Liver (tissue), 9 donors: ENCODE data around the gene RPP21. TPM values are rescaled to one million over a fixed set of nuclear protein-coding genes. Genes with fewer than 3 reads are reported as not detected.

ENCODE experiments used
- DNase-seq: peaks from one replicate; pipeline ENCODE4 v3.0.0-alpha.2; 2017; ENCODE audit warnings: low spot score
- H3K27ac ChIP-seq, 2 donors: one replicate each; pipeline ENCODE4 v1.7.0; 2013; ENCODE audit warnings: inconsistent platforms in 2 of 2, low read length in 2 of 2, control low read depth in 1 of 2, low read depth in 1 of 2, mild to moderate bottlenecking in 1 of 2
- H3K27me3 ChIP-seq, 4 donors: one replicate each; pipeline versions ENCODE4 v1.6.1 to v1.7.0; 2013; ENCODE audit warnings: low read length in 3 of 4, inconsistent platforms in 1 of 4, mild to moderate bottlenecking in 1 of 4, moderate library complexity in 1 of 4; ENCODE audit not compliant: control insufficient read depth in 4 of 4, insufficient read depth in 4 of 4
- H3K36me3 ChIP-seq, 4 donors: one replicate each; pipeline versions ENCODE4 v1.6.1 to v1.7.0; 2013; ENCODE audit warnings: low read length in 3 of 4, mild to moderate bottlenecking in 3 of 4, low read depth in 1 of 4, moderate library complexity in 1 of 4; ENCODE audit not compliant: control insufficient read depth in 4 of 4, insufficient read depth in 3 of 4
- H3K4me1 ChIP-seq, 4 donors: one replicate each; pipeline versions ENCODE4 v1.6.1 to v1.7.0; 2013; ENCODE audit warnings: low read length in 3 of 4, mild to moderate bottlenecking in 3 of 4, moderate library complexity in 1 of 4; ENCODE audit not compliant: control insufficient read depth in 4 of 4, insufficient read depth in 4 of 4
- H3K4me3 ChIP-seq, 3 donors: one replicate each; pipeline versions ENCODE4 v1.6.1 to v1.7.0; 2013; ENCODE audit warnings: low read length in 3 of 3, control low read depth in 1 of 3, low read depth in 1 of 3, mild to moderate bottlenecking in 1 of 3
- H3K9ac ChIP-seq, 2 donors: one replicate each; pipeline ENCODE4 v1.7.0; 2013; ENCODE audit warnings: low read length in 2 of 2, mild to moderate bottlenecking in 2 of 2, moderate library complexity in 2 of 2, control low read depth in 1 of 2, low read depth in 1 of 2
- H3K9me3 ChIP-seq, 4 donors: one replicate each; pipeline versions ENCODE4 v1.6.1 to v1.7.0; 2013; ENCODE audit warnings: low read length in 3 of 4; ENCODE audit not compliant: control insufficient read depth in 4 of 4
- ATF3 ChIP-seq: IDR thresholded peaks from 2 replicates; pipeline ENCODE4 v1.6.1; 2016; ENCODE audit warnings: antibody characterized with exemption
- CTCF ChIP-seq: fragments of 150-350 bp; IDR thresholded peaks from 2 replicates; pipeline ENCODE4 v1.5.1; 2017; ENCODE audit warnings: improper control_type of control experiment, low read depth, low read length; ENCODE audit not compliant: missing input control
- EGR1 ChIP-seq, 2 donors: IDR thresholded peaks; 2 replicates each; pipeline ENCODE4 v1.6.1; 2016 to 2018; ENCODE audit warnings: antibody characterized with exemption in 2 of 2, low read depth in 2 of 2
- FOXA1 ChIP-seq: IDR thresholded peaks from 2 replicates; pipeline ENCODE4 v1.6.1; 2016; ENCODE audit warnings: antibody characterized with exemption
- FOXA2 ChIP-seq: IDR thresholded peaks from 2 replicates; pipeline ENCODE4 v1.6.1; 2016; ENCODE audit warnings: antibody characterized with exemption
- GABPA ChIP-seq, 2 donors: IDR thresholded peaks in 1 of 2; conservative IDR thresholded peaks in 1 of 2; 2 replicates each; pipeline ENCODE4 v1.6.1; 2016; ENCODE audit warnings: antibody characterized with exemption in 2 of 2, mild to moderate bottlenecking in 1 of 2, moderate library complexity in 1 of 2
- HNF4A ChIP-seq, 2 donors: conservative IDR thresholded peaks; 2 replicates each; pipeline ENCODE4 v1.6.1; 2016; ENCODE audit warnings: antibody characterized with exemption in 2 of 2, mild to moderate bottlenecking in 2 of 2
- HNF4G ChIP-seq: IDR thresholded peaks from 2 replicates; pipeline ENCODE4 v1.6.1; 2016; ENCODE audit warnings: antibody characterized with exemption
- JUND ChIP-seq, 2 donors: IDR thresholded peaks; 2 replicates each; pipeline ENCODE4 v1.6.1; 2016; ENCODE audit warnings: antibody characterized with exemption in 2 of 2
- NR2F2 ChIP-seq: IDR thresholded peaks from 2 replicates; pipeline ENCODE4 v1.6.1; 2016; ENCODE audit warnings: antibody characterized with exemption
- RAD21 ChIP-seq, 2 donors: IDR thresholded peaks; 2 replicates each; pipeline ENCODE4 v1.6.1; 2016; ENCODE audit warnings: antibody characterized with exemption in 2 of 2, mild to moderate bottlenecking in 2 of 2
- RXRA ChIP-seq, 2 donors: IDR thresholded peaks; 2 replicates each; pipeline ENCODE4 v1.6.1; 2017 to 2018; ENCODE audit warnings: antibody characterized with exemption in 2 of 2, mild to moderate bottlenecking in 1 of 2
- SP1 ChIP-seq: IDR thresholded peaks from 2 replicates; pipeline ENCODE4 v1.6.1; 2018; ENCODE audit warnings: antibody characterized with exemption, mild to moderate bottlenecking
- TAF1 ChIP-seq: conservative IDR thresholded peaks from 2 replicates; pipeline ENCODE4 v1.6.1; 2016; ENCODE audit warnings: antibody characterized with exemption, mild to moderate bottlenecking
- YY1 ChIP-seq: IDR thresholded peaks from 2 replicates; pipeline ENCODE4 v1.6.1; 2016; ENCODE audit warnings: antibody characterized with exemption, mild to moderate bottlenecking
- ZBTB33 ChIP-seq: IDR thresholded peaks from 2 replicates; pipeline ENCODE4 v1.6.1; 2016; ENCODE audit warnings: antibody characterized with exemption
- WGBS: extraction: QIAGEN DNeasy Blood & Tissue Kit; methylation state at CpG from one replicate; pipeline ENCODE4 v1.1.7; 2013; 5-methylcytosine and 5-hydroxymethylcytosine counted together
- polyA plus RNA-seq, 2 donors: library from polyadenylated mRNA; stranded (reverse) in 1 of 2; unstranded in 1 of 2; fragments of 200-250 nt in 1 of 2; fragments of >200 nt in 1 of 2; fragmentation: Nextera tagmentation in 1 of 2; extraction: Ambion mirVana in 1 of 2; gene quantifications; one replicate each; pipeline versions ENCODE4 v1.2.1 to v1.2.3, GENCODE V29; 2013 to 2015
- total RNA-seq, 2 donors: library from RNA; depleted of rRNA; stranded (reverse); fragments of >200 nt; gene quantifications; one replicate each; pipeline ENCODE4 v1.2.3, GENCODE V29; 2014
- TF ChIP-seq, protein P1 (sequence below): IDR thresholded peaks from 2 replicates; pipeline ENCODE4 v1.6.1; 2016; ENCODE audit warnings: antibody characterized with exemption, mild to moderate bottlenecking
- TF ChIP-seq, protein P2 (sequence below): IDR thresholded peaks from 2 replicates; pipeline ENCODE4 v1.6.1; 2016; ENCODE audit warnings: antibody characterized with exemption
- donor health status: healthy.
- donor health status: healthy.
- donor health status: healthy.
- donor health status: healthy.
- donor health status: healthy.

Gene RPP21
- total and polyA plus RNA-seq, 4 donors: 9.3 to 32.9 (median 21.0) TPM

- TF ChIP-seq ATF3: no peak
- TF ChIP-seq YY1: no peak
- TF ChIP-seq FOXA1: no peak
Observed at GRCh38 chr6:30344191-30344867, 627 bp upstream of the RPP21 start (continued).

GRCh38 chr6:30345852-30346251, 896 bp downstream of the RPP21 start:
- peak overlapping the region in 1 of 3 donors; percentile 87 for H3K4me3 ChIP-seq
- H3K36me3 ChIP-seq: peaks cover 0 to 15% (median 13%) of the 10 kb centered on the region in 4 donors
- no peak for DNase-seq
- no peaks in the 10 kb centered on the region for H3K9me3 ChIP-seq
- H3K4me1 ChIP-seq: peaks cover 0 to 11% (median 4%) of the 10 kb centered on the region in 4 donors
- 66% methylated on average over 4 of the region's 4 CpGs for WGBS
- H3K27ac ChIP-seq: no peak overlapping the region
- TF ChIP-seq, protein P1, sequence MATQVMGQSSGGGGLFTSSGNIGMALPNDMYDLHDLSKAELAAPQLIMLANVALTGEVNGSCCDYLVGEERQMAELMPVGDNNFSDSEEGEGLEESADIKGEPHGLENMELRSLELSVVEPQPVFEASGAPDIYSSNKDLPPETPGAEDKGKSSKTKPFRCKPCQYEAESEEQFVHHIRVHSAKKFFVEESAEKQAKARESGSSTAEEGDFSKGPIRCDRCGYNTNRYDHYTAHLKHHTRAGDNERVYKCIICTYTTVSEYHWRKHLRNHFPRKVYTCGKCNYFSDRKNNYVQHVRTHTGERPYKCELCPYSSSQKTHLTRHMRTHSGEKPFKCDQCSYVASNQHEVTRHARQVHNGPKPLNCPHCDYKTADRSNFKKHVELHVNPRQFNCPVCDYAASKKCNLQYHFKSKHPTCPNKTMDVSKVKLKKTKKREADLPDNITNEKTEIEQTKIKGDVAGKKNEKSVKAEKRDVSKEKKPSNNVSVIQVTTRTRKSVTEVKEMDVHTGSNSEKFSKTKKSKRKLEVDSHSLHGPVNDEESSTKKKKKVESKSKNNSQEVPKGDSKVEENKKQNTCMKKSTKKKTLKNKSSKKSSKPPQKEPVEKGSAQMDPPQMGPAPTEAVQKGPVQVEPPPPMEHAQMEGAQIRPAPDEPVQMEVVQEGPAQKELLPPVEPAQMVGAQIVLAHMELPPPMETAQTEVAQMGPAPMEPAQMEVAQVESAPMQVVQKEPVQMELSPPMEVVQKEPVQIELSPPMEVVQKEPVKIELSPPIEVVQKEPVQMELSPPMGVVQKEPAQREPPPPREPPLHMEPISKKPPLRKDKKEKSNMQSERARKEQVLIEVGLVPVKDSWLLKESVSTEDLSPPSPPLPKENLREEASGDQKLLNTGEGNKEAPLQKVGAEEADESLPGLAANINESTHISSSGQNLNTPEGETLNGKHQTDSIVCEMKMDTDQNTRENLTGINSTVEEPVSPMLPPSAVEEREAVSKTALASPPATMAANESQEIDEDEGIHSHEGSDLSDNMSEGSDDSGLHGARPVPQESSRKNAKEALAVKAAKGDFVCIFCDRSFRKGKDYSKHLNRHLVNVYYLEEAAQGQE: no peak
- TF ChIP-seq EGR1 (IDR thresholded peaks at IDR 0.05; ENCODE audit: low read depth in 2 of 2) (no peak), FOXA2 (no peak), ATF3 (no peak), JUND (IDR thresholded peaks at IDR 0.05) (no peak), TAF1 (no peak), ZBTB33 (no peak), RAD21 (IDR thresholded peaks at IDR 0.05) (no peak), YY1 (no peak), CTCF (no peak), RXRA (IDR thresholded peaks at IDR 0.05) (no peak), NR2F2 (no peak), GABPA (IDR thresholded peaks at IDR 0.05 in 1 of 2, conservative IDR thresholded peaks at IDR 0.05 in 1 of 2) (no peak), HNF4G (no peak), FOXA1 (no peak), SP1 (no peak), HNF4A (conservative IDR thresholded peaks at IDR 0.05) (no peak)
- TF ChIP-seq, protein P2, sequence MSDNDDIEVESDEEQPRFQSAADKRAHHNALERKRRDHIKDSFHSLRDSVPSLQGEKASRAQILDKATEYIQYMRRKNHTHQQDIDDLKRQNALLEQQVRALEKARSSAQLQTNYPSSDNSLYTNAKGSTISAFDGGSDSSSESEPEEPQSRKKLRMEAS: no peak
- H3K27me3 ChIP-seq: no peaks in the 10 kb centered on the region
- no peak overlapping the region for H3K9ac ChIP-seq
